IPS-NIHi7 (cell line): Measurements from ENCODE around the gene TESK1.

Experiments
- DNase-seq: peaks from one replicate; pipeline ENCODE4 v3.0.0; 2012; ENCODE audit warnings: mixed read lengths; ENCODE audit errors: extremely low spot score

The TESK1 gene

DNA sequence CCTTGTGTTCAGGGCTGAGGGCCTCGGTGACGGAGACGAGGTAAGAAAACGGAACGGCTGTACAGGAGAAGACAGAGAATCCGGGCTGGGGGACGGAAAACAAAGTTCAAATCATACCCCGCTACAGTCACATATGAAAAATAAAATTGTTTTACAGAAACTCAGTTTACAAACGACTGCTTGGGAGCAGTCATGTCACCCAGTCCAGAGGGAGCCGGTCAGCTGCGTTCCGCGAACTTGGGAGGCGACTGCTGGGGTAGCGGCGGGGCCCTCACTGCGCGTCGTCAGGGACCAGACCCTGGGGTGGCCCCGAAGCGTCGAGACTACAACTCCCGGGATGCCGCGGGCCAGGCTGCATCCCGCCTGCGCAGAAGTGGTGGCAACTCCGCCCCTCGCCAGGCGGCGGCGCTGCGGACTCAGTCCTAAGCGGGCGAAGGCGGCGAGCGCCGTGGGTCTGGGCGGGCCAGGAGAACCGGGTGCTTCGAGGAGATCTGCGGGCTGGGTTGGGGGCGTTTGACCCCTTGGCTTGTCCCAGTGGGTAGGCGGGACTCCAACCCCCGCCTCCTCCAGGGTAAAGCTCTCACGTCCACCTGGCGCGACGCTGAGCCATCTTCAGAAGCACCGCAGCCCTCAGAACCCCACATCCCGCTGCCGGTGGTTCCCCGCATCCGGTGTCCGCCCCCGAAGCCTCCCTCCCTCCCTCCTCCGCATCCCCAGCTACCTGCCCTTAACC, 41.6 kb downstream of the TESK1 start:
- DNase-seq = peak; percentile 95

DNA sequence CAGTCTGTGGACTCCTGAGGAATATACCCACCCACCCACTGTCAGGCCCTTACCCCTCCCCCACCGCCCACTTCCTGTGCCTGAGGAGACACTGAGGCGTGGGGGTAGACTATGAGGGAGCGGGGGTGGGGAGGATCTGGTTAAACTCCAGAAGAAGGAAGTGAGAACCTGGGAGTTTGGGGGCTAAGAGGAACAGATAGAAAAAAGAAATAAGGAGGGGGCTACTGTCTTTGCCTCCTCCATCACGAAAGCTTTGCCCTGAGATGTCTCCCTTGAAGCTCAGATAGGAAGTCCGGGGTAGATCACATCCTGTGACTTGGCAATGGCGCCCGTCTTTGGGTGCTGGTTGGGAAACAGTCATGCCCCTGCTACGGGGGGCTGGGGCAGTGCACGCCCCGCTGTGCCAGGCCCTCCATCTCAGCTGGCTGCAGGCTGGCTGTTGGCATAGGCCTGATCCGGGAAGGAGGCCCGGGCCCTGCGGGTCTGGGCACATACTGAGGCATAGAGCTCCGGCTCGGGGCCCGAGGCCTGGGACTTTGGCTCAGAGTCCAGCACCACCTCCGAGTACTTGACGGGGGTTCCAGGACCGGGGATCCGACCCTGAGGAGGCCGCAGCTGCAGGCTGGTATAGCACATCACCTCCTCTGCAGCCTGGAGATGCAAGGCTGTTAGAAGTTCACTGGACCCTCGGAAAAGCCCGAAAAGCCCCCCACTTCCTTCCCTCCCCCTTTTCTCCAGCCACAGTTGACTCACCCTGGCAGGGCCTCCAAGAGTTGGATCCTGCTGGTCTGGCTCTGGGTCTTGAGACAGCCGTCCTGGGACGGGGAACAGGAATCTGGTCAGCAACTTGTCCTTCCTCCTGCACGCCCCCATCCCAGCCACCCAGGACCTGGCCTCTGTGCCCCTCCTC, 44.6 kb downstream of the TESK1 start:
- DNase-seq = no peak

DNA sequence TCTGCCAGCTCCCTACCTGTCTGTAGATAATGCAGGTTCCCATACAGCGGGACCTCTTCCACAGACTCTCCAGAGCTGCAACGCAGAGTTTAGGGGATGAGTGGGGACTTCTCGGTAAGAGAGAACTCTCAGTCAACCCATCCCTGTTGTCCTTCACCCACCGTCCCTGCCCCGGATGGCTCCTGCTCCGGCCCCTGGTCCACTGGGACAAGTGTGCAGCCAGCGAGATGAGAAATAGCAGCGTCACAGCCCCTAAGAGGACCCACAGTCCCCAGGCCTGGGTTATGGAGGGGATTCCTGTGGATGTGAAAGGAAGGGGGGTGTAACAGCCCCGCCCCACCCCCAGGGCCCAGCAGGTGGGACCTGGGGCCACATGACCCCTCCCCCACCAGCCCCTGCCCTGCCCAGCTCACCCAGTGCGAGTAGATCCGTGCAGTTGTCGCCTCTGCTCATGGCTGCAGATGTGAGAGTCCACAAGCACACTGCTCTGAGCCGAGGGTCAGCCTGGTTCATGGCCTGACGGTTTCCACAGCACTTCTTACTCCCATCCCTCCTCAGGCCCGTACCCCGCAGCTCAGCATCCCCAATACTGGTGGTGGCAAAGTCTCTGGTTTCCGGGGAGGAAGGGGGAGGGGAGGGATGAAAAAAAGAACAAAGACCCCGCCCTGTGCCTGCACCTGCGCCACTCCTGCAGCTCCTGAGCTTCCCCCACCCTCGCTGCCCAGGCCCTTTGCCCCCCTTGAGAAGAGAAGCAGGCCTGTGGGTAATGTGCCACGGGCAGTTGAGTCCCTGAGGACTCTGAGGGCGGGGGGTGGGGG, 45.5 kb downstream of the TESK1 start, which contains the start of gene SIT1:
SIT1 (minus strand) TSS at position 591 of the 818 bp plus-strand sequence; CDS start at position 513, 78 bp downstream.
- DNase-seq = no peak

DNA sequence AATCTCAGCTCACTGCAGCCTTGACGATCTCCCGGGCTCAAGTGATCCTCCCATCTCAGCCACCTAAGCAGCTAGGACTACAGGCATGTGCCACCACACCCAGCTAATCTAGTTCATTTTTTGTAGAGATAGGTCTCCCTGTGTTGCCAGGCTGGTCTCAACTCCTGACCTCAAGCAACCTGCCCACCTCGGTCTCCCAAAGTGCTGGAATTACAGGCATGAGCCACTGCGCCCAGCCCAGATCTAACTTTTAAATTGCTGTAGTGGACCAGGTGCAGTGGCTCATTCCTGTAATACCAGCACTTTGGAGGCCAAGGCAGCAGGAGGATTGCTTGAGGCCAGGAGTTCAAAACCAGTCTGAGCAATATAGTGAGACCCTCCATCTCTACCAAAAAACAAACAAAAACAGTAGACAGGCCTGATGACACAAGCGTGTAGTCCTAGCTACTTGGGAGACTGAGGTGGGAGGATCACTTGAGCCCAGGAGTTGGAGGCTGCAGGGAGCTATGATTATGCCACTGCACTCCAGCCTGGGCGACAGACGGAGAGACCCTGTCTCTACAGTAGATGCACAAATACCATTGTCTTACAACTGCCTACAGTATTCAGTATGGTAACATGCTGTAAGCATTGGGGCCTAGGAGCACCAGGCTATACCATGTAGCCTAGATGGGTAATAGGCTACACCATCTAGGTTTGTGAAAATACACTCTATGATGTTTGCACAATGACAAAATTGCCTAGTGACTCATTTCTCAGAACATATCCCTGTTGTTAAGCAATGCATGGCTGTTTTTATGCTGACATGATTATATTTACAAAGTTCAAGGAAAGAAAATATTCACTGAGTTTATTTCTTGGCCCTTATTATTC, 47.1 kb downstream of the TESK1 start:
- DNase-seq = no peak

DNA sequence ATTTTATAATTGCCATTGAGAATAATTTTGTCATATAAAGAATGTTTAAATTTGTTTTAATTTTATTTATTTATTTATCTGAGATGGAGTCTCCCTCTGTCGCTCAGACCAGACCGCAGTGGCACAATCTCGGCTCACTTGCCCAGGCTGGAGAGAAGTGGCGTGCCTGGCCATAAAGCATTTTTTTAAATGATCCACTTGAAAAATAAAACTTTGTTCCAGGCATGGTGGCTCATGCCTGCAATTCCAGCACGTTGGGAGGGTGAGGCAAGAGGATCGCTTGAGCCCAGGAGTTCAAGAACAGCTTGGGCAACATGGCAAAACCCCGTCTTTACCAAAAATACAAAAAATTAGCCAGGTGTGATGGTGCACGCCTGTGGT, 47.8 kb downstream of the TESK1 start:
- DNase-seq = no peak

DNA sequence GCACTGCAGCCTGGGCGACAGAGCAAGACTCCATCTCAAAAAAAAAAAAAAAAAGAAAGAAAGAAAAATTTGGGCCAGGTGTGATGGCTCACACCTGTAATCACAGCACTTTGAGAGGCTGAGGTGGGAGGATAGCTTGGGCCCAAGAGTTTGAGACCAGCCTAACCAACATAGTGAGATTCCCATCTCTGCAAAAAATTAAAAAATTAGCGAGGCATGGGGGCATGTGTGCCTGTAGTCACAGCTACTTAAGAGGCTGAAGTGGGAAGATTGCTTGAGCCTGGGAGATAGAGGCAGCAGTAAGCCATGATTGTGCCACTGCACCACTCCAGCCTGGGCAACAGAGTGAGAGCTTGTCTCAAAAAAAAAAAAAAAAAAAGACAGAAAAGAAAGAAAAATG, 48.5 kb downstream of the TESK1 start:
- no peak for DNase-seq

DNA sequence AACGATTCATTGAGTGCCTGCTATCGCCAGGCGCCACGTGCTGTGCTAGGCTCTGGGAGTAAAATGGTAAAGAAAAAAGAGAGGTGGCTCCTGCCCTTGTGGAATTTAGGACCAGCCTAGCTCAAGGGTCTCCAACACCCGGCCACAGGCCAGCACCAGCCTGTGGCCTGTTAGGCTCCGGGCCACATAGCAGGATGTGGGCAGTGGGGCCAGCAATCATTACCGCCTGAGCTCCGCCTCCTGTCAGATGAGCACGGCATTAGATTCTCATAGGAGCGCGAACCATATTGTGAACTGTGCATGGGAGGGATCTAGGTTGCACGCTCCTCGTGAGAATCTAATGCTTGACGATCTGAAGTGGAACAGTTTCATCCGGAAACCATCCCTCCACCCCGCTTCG, 51.3 kb downstream of the TESK1 start:
- no peak for DNase-seq

DNA sequence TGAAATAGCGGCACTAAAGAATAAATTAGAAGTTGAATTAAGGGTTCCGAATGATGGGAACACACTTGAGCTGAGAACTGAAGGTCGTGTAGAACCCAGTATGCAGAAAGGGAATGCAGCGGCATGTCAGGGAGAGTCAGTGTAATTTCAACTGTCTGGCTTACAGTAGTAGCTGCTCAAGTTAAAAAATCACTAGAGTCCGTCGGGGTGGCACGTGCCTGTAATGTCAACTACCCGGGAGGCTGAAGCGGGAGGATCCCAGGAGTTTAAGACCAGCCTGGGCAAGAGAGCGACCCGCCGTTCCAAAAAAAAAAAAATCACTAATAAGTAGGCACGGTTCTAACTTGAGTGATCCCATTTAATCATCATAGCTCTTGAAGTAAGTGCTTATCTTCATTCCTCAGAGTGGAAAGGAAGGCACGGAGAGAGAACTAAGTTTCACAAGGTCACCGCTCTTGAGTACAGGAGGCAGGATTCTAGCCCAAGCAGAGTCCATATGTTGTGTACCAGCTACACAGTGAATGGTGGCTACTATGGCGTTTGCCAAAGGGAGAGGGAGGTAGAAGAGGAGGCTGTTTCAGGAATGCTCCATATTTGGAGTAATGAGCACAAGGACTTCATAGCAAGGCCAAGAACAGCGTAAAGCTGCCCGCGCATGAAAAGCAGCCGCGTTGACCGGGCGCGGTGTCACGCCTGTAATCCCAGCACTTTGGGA, 51.9 kb downstream of the TESK1 start:
- DNase-seq = no peak

DNA sequence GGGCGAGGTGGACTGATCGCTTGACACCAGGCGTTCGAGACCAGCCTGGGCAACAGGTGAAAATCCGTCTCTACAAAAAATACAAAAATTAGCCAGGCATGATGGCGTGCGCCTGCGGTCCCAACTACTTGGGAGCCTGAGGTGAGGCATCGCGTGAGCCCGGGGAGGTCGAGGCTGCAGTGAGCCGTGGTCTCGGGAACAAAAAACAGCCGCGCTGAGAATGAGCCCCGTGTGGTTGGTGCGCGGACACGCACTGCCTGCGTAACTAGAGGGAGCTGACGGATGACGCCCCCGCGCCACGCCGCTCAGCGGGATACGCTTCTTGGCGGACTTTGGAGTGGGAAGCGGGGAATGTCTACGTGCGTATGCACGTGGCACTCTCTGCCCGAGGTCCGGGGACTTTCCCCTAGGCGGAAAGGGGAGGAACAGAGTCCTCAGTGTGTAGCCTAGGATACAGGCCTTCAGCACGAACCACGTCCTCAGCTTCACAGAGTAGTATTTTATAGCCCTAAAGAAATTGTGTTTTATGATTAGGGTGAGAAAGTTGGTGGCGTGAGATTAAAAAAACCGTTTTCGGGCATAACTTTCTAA, 52.6 kb downstream of the TESK1 start, which contains the start of gene RMRP:
RMRP (minus strand) TSS at position 474 of the 591 bp plus-strand sequence.
- DNase-seq = peak; percentile 91

DNA sequence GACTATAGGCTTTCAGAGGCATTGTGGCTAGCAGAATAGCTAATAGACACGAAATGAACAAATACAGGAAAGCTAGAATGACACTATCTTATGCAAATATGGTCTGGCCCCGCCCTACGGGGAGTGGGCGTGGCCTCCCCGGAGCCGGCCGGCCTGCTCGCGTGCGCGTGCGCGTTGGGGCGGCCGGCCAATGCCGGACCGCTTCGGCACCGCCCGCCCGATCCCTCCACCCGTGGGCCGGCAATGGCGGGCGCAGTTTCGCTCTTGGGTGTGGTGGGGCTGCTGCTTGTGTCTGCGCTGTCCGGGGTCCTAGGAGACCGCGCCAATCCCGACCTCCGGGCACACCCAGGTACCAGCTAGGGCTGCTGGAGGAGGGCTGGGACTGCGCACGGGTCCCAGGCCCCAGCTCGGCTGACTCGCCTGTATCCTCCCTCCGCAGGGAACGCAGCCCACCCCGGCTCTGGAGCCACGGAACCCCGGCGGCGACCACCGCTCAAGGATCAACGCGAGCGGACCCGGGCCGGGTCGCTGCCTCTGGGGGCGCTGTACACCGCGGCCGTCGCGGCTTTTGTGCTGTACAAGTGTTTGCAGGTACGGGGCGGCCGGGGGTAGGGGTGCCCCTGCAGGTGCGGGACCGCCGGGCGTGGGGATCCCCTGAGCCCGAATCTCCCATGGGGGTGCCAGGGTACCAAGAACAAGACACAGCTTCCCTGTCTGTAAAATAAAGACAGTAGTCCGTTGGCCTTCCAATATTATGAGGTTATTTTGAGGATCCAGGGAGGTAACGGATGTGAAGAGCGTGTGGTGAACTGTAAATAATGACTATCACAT, 53.3 kb downstream of the TESK1 start, which contains the start of gene CCDC107:
CCDC107 (plus strand) TSS at position 156 of the 831 bp plus-strand sequence; CDS start at position 244, 88 bp downstream.
- peak; percentile 89 for DNase-seq

DNA sequence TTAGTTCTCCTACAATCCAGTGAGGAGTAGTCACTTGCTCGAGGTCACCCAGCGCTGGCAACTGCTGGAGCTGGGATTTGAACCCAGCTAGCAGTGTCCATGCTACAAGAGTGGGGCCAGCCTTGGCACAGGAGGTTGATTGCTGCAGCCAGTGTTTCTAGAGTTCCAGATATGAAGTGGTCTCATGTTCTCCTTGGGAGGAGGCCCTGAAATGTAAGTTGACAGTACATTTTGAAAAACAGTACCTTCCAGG, 53.8 kb downstream of the TESK1 start:
- DNase-seq = no peak

DNA sequence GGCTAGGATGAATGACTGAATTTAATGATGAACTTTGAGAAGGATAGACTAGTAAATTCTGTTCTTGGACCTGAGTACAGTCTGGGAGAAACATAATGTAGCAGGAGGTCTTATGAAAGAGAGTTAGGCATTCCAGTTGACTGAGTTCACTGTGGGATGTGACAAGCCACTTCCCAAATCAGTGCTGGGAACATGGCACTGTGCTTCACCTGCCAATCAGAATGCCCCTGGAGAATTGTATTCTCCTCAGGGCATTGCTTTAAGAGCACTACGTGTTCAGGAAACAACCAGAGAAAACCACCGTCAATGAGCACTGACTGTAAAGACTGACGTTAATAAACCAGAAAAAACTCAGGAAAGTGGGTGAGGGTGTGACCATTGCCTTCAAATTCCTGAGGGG, 54.3 kb downstream of the TESK1 start:
- no peak for DNase-seq
